Measurements from ENCODE around the gene PPME1. TPM values are rescaled to one million over a fixed set of nuclear protein-coding genes. Genes with fewer than 3 reads are reported as not detected.

Gene PPME1
- total and polyA plus RNA-seq, 9 of the 15 experiments (the other 6 are each of a cell fraction or from before 2014, with no cell fraction given) = 9.8 to 81.7 (median 37.6) TPM

DNA sequence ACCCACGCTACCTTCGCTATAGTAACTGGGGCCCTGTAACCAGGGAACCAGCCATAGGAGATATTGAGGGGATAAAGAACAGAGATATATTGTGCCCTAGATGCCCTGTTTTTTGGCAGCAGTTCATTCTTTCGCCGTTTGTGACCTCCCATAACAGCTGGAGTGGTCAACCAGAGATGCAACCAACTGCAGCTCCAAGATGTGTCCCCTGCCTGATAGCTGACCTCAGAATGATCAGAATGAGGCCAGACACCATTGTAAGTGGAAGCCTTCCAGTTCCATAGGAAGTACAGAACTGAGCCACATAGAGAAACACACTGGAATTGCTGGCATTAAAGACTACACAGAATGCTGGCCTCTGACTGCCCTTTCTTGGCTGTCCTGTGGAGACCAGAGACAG, 101.2 kb downstream of the PPME1 start (continued):
- no peak for TF ChIP-seq ZFPM2 (CRISPR knock-in tag; IDR thresholded peaks at IDR 0.05)
- TF ChIP-seq BDP1 (IDR thresholded peaks at IDR 0.05; ENCODE audit: insufficient read depth, insufficient read length) = no peak
- no peak for TF ChIP-seq TCFL5 (CRISPR knock-in tag; conservative IDR thresholded peaks at IDR 0.05)
- TF ChIP-seq, protein P1, sequence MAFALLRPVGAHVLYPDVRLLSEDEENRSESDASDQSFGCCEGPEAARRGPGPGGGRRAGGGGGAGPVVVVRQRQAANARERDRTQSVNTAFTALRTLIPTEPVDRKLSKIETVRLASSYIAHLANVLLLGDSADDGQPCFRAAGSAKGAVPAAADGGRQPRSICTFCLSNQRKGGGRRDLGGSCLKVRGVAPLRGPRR (CRISPR knock-in tag; IDR thresholded peaks at IDR 0.05) = no peak
- TF ChIP-seq HNRNPK (IDR thresholded peaks at IDR 0.05; ENCODE audit: low read depth, low read length, poor library complexity, severe bottlenecking) = no peak
- TF ChIP-seq ZNF77 (CRISPR knock-in tag; IDR thresholded peaks at IDR 0.05) = no peak
- no peak for TF ChIP-seq ZNF830 (CRISPR knock-in tag; IDR thresholded peaks at IDR 0.05)
- TF ChIP-seq BACH1 (tag; IDR thresholded peaks at IDR 0.05) = no peak

DNA sequence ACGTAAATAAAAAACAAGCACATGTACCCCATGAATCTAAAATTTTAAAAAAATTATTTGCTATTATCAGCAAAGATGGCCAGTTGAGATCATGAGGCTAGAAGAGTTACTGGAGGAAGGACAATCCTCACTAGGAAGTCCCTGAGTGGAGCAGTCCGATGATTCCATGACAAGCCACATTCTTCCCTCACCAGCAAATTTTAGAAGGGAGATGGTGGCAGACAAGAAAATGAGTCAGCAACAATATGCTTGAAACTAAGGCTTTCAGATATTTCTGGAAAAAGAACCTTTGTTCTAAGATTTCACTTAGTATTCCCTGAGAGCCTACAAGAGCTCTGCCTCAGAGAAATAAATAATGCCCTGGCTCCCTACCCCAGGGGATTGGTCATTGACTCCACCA, 105.5 kb downstream of the PPME1 start:
- ChIA-PET CTCF (ENCODE audit: low intra/inter-chr PET ratio) (no interaction called here), POLR2A (interaction anchor here (0.8 kb wide), 1 partner anchor 40 kb away, joined by 3 read pairs; no protein-coding TSS in a partner anchor)
- 0% methylated on average over 2 of the region's 2 CpGs for WGBS (ENCODE audit: insufficient coverage, low coverage, missing lambda C conversion rate)
- TF ChIP-seq, protein P2, sequence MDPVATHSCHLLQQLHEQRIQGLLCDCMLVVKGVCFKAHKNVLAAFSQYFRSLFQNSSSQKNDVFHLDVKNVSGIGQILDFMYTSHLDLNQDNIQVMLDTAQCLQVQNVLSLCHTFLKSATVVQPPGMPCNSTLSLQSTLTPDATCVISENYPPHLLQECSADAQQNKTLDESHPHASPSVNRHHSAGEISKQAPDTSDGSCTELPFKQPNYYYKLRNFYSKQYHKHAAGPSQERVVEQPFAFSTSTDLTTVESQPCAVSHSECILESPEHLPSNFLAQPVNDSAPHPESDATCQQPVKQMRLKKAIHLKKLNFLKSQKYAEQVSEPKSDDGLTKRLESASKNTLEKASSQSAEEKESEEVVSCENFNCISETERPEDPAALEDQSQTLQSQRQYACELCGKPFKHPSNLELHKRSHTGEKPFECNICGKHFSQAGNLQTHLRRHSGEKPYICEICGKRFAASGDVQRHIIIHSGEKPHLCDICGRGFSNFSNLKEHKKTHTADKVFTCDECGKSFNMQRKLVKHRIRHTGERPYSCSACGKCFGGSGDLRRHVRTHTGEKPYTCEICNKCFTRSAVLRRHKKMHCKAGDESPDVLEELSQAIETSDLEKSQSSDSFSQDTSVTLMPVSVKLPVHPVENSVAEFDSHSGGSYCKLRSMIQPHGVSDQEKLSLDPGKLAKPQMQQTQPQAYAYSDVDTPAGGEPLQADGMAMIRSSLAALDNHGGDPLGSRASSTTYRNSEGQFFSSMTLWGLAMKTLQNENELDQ (CRISPR knock-in tag; IDR thresholded peaks at IDR 0.05; ENCODE audit: borderline replicate concordance) = no peak
- TF ChIP-seq ZNF140 (CRISPR knock-in tag; IDR thresholded peaks at IDR 0.05) = no peak
- TF ChIP-seq KDM1A (IDR thresholded peaks at IDR 0.05) = no peak
- no peak for TF ChIP-seq NFYB (IDR thresholded peaks at IDR 0.05; ENCODE audit: extremely low read depth, insufficient read length)
- no peak for TF ChIP-seq SUPT5H (IDR thresholded peaks at IDR 0.05)
- TF ChIP-seq STAT5B (CRISPR knock-in tag; IDR thresholded peaks at IDR 0.05) = no peak
- TF ChIP-seq, protein P3, sequence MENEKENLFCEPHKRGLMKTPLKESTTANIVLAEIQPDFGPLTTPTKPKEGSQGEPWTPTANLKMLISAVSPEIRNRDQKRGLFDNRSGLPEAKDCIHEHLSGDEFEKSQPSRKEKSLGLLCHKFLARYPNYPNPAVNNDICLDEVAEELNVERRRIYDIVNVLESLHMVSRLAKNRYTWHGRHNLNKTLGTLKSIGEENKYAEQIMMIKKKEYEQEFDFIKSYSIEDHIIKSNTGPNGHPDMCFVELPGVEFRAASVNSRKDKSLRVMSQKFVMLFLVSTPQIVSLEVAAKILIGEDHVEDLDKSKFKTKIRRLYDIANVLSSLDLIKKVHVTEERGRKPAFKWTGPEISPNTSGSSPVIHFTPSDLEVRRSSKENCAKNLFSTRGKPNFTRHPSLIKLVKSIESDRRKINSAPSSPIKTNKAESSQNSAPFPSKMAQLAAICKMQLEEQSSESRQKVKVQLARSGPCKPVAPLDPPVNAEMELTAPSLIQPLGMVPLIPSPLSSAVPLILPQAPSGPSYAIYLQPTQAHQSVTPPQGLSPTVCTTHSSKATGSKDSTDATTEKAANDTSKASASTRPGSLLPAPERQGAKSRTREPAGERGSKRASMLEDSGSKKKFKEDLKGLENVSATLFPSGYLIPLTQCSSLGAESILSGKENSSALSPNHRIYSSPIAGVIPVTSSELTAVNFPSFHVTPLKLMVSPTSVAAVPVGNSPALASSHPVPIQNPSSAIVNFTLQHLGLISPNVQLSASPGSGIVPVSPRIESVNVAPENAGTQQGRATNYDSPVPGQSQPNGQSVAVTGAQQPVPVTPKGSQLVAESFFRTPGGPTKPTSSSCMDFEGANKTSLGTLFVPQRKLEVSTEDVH (IDR thresholded peaks at IDR 0.05; ENCODE audit: low read depth, partially characterized antibody) = no peak
- peak; percentile 67 for TF ChIP-seq MAFG (tag; conservative IDR thresholded peaks at IDR 0.05)
- TF ChIP-seq C11orf30 (IDR thresholded peaks at IDR 0.05; ENCODE audit: low read depth) = peak; percentile 53
- TF ChIP-seq ZNF263 (CRISPR knock-in tag; IDR thresholded peaks at IDR 0.05; ENCODE audit: borderline replicate concordance) = no peak
- peak; percentile 73 for TF ChIP-seq ZNF316 (IDR thresholded peaks at IDR 0.05)

More for the DNA sequence above, 105.5 kb downstream of the PPME1 start:
- FAIRE-seq (no peak), ATAC-seq (no peak), DNase-seq (ENCODE audit: extremely low read depth in 1 of 4, low spot score in 3 of 4) (no peak)
- Histone ChIP-seq H2AFZ (ENCODE audit: low read depth, low read length) (no peak overlapping the region), H3K79me2 (ENCODE audit: control insufficient read depth, insufficient read depth, low read length) (no peaks in the 10 kb centered on the region), H3K4me2 (ENCODE audit: insufficient read depth, low read length) (no peak overlapping the region), H3K9ac (ENCODE audit: insufficient read depth in 1 of 2, low read depth in 2 of 2, low read length in 2 of 2) (no peak overlapping the region), H4K20me1 (replicated peaks; ENCODE audit: control insufficient read depth, insufficient read depth, low read length) (no peaks in the 10 kb centered on the region), H3K4me1 (replicated peaks in 1 of 2; ENCODE audit: control insufficient read depth in 2 of 2, insufficient read depth in 2 of 2, low read length in 2 of 2) (no peaks in the 10 kb centered on the region), H3K9me1 (ENCODE audit: control insufficient read depth, insufficient read depth, low read length) (no peaks in the 10 kb centered on the region), H3K36me3 (ENCODE audit: control insufficient read depth, insufficient read depth, low read length) (no peaks in the 10 kb centered on the region), H3K9me3 (replicated peaks; ENCODE audit: control insufficient read depth, insufficient read depth, low read depth, low read length) (no peaks in the 10 kb centered on the region), H3K4me3 (no peak overlapping the region), H3K27ac (ENCODE audit: extremely low read depth, low read depth, low read length) (no peak overlapping the region), H3K27me3 (ENCODE audit: control insufficient read depth in 2 of 2, insufficient read depth in 2 of 2, low read length in 2 of 2) (peaks cover 11 to 14% of the 10 kb centered on the region in 2 experiments)
- BruUV-seq (replicated peaks) = no TSS peak
- intact Hi-C loops (cut with micrococcal nuclease) = no loop called here
- in situ Hi-C loops (cut with MboI) = no loop called here
